Neural cell (in vitro differentiated cells): ENCODE results near the gene PIK3IP1.

Experiments
- CTCF ChIP-seq: fragments of 450-650 bp; IDR thresholded peaks from 2 replicates; pipeline ENCODE4 v1.5.1; 2014; ENCODE audit warnings: antibody characterized with exemption, mild to moderate bottlenecking, moderate library complexity; ENCODE audit not compliant: poor library complexity, severe bottlenecking
- EZH2 ChIP-seq: fragments of 200-600, 300-800 bp; shearing (Covaris generic), sonication (generic); IDR thresholded peaks from 2 replicates; pipeline ENCODE4 v1.6.1; 2014; ENCODE audit warnings: antibody characterized with exemption, low read length, borderline replicate concordance, mild to moderate bottlenecking; ENCODE audit not compliant: insufficient read depth, poor library complexity, severe bottlenecking
- POLR2AphosphoS5 ChIP-seq: IDR thresholded peaks from 2 replicates; pipeline ENCODE4 v1.6.1; 2012

GRCh38 chr22:31235081-31235480 lies 57.2 kb downstream of the PIK3IP1 start:
- TF ChIP-seq CTCF: no peak
- TF ChIP-seq EZH2: no peak
- no peak for TF ChIP-seq POLR2AphosphoS5
